T-helper 1 cell treated with Interleukin-12 subunit alpha and Interleukin-12 subunit beta and Interleukin-4 antibody, amounts not matched to agents 30 ng/mL and 1 ng/mL, for 36 hours (primary cell): ENCODE results near the gene DACH1. TPM values are rescaled to one million over a fixed set of nuclear protein-coding genes. Genes with fewer than 3 reads are reported as not detected.

Experiments used
- intact Hi-C: fragments of 100-400 bp; cut with micrococcal nuclease; formaldehyde crosslinking; loops from one replicate; pipeline ENCODE4 v1.15.1; 2024
- total RNA-seq: library from RNA; stranded (reverse); gene quantifications from 2 replicates; pipeline ENCODE4 v1.2.3, GENCODE V29; 2022

DACH1 gene
- total RNA-seq, 1 donor from 2014 or later, result not detected

DNA sequence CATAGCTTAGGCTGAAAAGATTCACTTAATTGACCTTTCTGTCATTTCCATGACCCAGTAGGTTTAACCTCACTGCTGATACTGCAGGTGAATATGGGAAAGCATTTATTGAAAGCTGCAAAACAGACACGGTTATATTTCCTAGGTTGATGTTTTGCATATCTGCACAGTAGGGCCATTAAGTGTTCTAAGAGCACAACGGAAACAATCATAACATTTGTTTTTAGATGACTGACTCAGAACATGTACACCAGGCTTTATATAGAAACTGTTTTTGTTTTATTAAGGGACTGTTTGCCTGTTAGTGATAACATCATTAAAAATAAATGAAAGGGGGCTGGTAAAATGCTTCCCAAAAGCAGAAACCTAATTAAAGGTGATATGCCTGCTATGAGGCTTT is 367.8 kb downstream of the DACH1 start:
- intact Hi-C loops, result no loop called here

DNA sequence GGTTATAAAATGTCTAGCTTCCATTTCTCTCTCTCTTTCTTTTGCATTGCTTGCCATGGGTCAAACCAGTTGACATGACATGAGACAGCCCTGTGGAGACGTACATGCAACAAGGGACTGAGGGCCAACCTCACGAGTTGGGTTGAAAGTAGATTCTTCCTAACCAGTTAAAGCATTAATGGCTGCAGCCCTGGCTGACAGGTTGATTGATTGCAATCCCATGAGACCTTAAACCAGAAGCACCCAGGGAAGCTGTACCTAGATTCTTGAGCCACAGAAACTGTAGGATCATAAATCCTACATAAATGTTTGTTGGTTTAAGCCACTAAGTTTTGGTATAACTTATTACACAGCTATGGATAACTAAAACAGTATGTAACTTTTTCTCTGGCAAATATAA is 373.8 kb downstream of the DACH1 start:
- intact Hi-C loops, result no loop called here

DNA sequence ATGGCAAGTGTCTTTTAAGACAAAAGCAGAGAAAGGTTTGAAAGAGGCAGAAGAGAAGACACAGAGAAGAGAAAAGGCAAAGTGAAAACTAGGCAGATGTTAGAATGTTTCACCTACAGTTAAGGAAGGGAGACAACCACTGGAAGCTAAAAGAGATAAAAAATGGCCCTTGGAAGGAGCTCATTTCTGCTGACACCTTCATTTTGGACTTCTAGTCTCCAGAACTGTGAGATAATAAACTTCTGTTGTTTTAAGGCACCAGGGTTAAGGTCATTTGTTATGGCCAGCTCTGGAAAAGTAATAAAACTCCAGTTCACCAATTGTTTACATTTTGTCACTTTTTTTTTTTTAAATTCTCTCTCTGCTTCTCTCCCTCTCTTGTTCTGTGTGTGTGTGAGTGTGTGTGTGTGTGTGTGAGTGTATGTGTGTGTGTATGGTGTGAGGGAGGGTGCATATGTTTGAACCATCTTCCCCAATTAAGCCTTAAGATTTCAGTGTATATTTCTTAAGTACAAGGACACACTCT is 374.6 kb downstream of the DACH1 start:
- intact Hi-C loops, result no loop called here

DNA sequence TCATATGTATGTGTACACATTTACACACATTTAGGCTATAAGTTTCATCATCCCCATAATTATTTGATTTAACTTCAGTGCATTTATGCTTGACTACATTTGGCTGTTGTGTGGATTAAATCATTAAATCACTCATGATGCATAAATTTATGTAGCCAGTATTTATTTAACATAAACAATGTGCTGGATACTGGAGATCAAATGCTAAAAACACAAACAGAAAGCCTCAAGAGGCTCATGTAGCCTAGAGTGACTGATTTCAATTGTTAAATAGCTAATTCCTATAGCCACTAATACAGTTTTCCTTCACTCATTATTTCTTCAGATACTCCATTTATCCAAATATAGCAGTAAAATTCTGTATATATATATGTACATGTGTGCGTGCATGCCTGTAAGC is 376.0 kb downstream of the DACH1 start:
- intact Hi-C loops, result no loop called here

DNA sequence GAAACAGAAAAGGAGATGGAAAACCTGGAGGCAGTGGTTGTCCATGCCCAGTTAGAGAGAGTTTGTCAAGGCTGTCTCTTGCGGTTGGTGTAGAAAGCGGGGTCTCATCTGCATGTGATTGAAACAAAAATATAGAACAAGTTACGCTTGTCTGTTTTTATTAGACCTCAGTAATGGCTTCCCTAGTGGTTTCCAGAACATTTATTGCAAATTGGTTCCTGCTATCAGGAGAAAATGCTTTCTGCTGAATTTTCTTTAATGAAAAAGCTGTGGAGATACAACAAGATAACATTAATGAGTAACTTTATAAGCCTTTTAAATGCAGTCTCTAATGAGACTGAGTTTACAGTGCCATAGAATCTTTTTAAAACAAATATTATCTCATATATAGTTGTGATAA is 378.0 kb downstream of the DACH1 start:
- intact Hi-C loops, result no loop called here

DNA sequence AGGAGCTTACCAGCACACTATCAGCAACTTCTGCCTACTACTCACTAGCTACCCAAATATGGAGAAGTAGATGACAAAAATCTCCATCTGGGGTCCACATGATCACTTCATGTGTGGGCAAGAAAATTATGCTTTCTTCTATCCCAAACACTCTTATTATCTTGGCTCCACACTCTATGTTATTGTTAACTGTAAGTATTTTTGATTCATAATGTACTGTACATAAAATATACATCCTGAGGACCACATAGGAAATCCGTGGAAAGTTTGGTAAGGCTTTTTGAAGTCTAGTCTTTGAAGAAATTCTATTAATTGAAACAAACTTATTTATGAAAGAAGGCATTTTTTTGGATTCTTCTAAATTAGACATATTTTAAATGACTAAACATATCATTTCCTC is 378.8 kb downstream of the DACH1 start:
- intact Hi-C loops, result no loop called here

DNA sequence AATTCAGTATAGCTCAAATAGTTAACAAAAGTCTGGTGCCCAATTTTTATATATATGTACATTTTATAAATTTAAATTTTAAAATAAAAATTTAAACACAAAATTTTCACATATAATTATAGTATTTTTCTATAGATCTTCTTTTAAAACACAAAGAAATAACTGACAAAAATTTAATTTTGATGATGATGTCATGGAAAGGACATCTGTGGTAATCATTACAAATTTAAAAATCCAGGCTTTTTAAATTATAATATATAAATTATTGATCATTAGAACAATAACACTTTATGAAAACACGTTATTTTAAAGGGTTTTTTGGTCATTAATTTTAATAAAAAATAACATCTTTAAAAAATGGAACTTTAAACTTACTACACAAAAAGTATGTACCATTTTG is 381.1 kb downstream of the DACH1 start:
- intact Hi-C loops, result no loop called here

DNA sequence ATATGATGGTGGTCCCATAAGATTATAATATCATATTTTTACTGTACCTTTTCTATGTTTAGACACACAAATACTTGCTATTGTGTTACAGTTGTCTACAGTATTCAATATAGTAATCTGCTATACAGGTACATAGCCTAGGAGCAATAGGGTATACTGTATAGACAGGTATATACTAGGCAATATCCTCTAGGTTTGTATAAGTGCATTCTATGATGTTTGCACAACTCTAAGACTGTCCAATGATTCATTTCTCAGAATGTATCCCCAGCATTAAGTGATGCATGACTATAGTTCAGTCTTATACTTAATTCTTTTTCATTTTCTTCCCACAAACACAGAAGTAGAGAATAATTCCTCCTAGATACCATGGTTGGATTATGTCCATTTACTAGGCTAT is 383.3 kb downstream of the DACH1 start:
- intact Hi-C loops, result no loop called here

DNA sequence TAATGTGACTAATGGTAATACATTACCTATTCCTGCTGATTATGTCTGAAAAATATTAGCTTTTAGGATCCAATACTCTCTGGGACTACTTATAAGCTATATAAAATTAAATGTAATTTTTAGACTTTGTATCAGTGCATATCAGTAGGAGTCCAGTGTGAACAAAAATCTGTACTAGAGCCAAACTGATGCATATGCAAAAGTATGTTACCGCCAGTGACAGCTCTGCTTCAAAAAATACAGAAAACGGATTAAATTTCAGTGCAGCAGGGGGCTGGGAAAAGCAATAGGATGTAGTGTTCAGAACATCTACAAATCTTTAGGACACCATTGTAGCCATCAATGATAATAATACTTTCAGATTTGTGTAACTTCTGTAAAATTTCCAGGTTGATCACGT is 385.5 kb downstream of the DACH1 start:
- intact Hi-C loops, result no loop called here

DNA sequence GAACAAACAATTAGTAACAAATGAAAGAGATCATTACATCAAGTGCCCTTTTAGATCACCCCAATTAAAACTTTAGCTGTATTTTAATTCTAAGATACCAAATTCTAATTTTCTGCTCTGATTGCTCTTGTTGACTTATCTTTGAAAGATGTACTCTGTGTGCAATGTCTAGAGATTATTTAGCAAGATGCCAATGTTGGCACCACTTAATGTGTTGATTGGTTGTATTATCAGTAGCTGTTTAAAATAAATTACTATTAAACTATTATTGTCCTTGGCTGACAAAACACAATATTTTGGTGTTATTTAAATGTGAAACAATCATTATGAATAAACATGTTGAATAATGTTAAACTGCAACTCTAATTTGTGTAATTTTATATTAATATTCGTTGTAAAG is 386.0 kb downstream of the DACH1 start:
- intact Hi-C loops, result no loop called here

DNA sequence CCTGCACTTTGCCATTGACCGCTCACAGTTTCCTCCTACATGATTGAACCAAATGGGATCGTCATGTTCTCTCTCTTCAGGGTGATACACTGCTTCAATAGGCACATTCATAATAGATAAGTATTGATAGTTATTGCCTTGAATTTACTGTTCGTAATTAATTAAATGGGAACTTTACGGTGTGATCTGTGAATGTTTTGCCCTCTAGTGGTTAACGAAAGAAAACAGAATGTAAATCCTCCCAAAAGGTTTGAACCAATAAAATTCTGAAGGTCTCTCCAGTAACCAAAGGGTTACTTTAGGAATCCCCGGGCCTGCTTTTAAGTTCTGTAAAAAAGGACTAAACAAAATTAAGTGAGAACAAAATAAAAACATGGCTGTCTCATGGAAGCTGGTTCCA is 389.3 kb downstream of the DACH1 start:
- intact Hi-C loops, result no loop called here

DNA sequence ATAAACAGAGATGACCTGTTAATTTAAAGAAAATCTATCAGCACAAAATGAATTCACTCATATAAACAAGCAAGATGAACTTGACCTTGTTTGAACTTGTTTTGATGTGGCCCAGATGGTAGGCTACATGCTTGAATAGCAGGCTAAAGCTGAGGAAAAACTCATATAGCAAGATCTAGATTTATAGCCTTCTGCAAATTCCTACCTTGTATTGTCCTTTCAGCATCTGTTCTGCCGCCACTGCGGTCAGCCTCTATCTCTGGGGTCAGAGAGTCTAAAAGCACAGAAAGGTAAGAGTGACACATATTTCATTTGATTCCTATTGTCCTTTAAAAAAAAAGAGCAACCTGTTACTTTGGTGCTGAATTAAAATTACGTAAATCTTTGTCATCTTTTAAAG is 392.1 kb downstream of the DACH1 start:
- intact Hi-C loops, result no loop called here

DNA sequence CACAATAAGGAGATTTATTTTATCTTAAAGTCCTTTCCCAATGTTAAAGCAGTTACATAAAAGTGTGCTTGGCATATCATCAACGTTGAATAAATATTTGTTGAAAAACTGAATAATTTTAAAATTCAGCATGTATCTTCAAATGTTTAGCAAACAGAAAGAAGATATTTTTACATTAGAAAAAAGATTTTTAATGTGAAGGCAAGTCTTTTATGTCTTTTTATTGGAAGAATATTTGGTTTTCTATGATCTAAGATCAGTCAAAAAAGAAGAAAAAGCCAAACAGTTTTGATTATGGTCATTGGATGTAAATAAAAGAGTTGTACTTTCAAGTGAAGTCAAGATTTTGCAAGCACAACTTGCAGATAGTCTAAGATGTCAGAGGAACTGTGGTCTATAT is 397.4 kb downstream of the DACH1 start:
- intact Hi-C loops, result no loop called here

DNA sequence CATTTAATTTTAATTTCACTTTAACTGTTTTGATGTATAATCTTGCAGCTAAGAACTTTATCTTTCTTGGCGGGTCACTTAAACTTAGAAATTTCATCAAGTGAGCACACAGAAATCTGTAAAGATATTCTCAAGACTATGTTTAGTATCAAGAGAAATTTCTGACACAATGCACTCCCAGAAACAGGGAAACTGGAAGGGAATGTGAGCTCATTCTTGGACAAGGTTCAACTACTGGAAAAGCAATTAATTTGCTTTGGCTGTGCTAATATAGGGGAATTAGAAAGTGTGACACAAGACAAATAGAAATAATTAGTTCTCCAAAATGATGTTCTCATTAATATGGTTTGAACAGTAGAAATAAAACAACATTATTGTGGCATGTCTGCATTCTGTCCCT is 402.3 kb downstream of the DACH1 start:
- intact Hi-C loops, result no loop called here

DNA sequence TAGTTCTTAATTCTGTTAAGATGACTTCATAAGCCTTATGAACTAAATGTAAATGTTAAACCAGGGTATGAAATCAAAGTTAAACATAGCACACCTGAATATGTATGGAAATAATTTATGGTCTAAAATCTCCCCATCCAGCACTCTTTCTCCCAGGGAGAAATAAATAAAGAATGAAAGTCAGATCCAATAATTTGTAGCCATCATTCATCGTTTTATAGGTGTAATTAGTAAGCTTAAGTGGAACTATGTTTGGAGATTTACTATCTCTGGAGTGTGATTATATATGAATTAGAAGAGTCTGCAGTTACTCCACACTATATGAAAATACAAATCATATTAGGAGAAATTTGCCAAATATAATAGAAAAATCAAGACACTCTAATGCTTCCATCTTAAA is 405.1 kb downstream of the DACH1 start:
- intact Hi-C loops, result no loop called here

DNA sequence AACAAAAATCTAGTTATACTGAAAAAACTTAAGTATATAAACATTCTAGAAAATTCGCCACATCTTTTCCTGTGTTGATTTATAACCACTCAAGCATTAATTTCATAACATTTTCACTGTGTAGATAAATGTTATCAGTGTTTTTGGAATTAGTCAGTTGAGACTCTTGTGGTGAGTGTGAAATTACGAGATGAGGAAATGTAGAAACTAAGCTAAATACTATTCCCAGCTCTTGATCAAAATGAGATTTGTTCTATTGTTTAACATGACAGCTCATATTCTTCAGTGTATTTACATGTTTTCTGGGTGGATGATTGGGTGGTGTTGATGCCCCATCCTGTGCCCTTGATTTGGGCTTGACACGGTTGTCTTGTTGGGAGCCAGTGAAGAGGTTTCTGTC is 406.8 kb downstream of the DACH1 start:
- intact Hi-C loops, result no loop called here

DNA sequence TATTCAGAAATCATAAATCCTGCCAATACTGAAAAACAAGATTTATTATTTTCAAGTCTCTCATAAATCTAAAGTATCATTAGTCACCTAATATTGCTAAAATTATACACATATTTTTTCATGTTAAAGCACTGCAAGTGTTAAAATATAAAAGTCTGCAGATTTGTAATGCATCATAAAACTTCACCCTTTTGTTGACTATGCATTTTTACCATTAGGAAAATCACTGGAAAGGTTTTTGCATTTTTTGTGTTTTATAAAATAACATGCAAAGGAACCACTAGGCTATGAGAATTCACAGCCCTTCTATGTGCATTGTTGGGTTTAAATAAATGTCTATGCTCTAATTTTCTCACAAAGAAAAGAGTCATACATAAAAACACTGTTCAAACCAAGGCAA is 407.3 kb downstream of the DACH1 start:
- intact Hi-C loops, result no loop called here

DNA sequence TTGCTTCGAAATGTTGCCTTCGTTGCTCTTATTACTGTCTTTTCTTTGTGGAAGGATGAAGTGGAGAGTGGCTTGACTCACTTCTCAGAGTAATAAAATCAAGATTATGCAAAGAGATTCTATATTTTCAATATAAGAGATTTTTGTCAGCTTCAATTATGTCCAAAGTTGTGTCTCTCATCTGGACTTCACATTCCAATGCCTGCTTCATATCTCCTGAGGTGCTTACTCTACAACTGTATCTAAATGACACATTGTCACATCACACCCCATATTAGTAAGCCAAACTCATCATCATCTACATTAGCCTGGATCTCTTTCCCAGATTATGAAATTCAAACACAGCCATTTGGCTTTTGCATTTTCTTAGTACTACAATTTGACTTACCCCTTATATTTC is 409.4 kb downstream of the DACH1 start:
- intact Hi-C loops, result no loop called here

DNA sequence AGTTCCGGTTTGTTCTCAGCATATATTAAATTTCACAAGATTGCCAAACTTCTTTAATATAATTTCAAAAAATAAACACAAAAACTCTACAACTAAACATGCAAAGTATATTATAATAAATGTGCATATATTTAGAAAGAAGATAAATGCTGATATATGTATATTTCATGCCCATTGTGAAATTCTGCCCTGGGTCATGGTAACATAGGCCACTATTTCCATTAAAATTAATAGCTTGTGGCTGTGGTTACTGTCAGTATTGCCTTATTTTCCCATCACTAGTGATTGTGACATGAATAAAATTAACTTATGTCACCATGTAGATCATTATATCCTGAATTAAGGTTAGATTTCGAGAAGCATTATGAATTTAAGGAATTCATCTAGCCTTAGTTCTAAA is 410.9 kb downstream of the DACH1 start:
- intact Hi-C loops, result no loop called here

DNA sequence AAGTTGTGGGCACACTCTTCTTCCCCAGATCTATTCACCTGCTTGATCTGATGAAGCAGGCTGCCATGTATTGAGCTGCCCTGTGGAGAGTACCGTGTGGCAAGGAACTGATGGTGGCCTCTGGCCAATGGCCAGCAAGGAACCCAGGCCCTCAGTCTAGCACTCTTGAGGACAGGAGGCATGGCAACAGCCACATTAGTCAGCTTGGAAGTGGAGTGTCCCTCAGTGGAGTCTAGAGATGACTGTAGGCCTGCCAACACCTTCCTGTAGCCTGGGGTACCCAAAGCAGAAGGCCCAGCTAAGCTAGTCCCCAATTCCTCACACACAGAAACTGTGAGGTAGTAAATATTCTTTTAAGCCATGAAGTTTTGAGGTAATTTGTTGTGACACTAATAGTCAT is 412.5 kb downstream of the DACH1 start:
- intact Hi-C loops, result no loop called here

DNA sequence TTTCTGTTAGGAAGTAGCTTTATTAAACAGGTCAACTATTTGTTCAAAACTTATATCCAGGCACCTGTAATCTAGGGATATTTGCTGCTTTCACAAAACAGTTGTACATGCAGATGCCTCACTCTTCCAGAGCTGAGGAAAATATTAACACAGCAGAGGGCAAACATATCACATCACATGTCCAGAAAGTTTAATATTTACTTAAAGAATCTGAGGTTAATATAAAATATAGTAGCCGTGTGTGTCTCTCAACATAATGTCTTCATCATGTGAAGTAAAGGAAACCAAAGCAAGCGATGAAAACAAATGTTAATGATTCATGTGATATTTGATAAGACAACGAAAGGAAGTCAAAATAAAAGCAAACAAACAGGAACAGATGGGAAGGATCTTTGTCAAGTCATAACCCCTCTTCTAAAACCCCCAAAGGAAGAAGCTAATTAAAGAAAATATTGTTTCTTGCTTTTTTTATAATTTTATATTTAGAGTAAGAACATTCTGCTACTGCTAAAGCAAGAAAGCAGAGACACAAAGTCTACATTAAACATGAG is 418.8 kb downstream of the DACH1 start:
- intact Hi-C loops, result no loop called here

DNA sequence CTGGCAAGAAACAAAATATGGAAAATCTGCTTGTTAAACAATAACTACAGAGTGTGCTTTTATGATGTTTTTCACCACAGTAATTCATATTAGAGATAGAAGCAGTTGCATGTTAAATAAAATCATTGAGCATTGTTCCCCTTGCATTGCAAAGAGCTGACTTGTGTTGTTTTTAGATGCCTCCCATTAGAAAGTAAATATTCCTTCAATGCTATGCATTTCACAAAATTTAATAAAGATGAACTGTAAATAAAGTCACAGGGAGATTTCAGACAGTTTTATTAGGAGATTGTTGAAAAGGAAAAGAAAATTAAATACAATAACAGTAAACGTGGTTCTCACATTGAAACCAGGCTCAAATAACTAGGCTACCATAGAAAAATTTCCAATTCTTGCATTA is 429.3 kb downstream of the DACH1 start:
- intact Hi-C loops, result no loop called here

DNA sequence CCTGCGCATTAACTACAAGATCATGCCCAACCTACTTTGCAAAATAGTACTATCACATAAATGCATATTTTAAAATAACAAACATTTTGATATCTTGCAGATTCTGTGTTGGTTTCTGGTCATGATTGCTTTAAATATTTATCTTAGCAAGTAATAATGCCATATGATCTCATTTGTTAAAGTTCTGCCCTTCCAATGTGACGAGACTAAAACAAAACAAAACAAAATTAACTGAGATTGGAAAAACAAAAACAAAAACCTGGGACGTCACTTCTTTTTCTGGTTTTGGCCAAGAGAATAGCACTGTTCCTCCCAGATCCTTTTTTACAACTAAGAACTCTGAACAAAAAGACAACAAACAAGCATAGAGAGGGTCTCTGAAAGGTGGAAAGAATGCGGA is 436.3 kb downstream of the DACH1 start:
- intact Hi-C loops, result no loop called here

DNA sequence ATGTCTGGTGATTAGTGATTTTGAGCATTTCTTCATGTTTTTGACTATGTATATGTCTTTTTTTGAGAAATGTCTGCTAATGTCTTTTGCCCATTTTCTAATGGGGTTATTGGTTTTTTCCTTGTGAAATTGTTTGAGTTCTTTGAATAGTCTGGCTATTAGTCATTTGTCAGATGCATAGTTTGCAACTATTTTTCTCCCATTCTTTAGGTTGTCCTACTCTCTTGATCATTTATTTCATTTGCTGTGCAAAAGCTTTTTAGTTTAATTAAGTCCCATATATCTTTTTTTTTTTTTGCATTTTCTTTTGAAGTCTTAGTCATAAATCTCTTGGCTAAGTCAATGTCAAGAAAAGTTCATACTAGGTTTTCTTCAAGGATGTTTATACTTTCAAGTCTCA is 449.8 kb downstream of the DACH1 start:
- intact Hi-C loops, result no loop called here
